Right hindlimb (tissue), 1 donor: ENCODE results near the gene GGA2.
A peak's percentile ranks its signal among the peaks of the same experiment; 100 is the strongest.
"Not testable (repeated sequence)": the region's sequence is repeated elsewhere in the genome, so short reads cannot be mapped to it uniquely, and the experiment has no call there.

Experiments used
- DNase-seq: peaks from one replicate; pipeline ENCODE4 v3.0.0-alpha.2; 2018

GGA2 gene, protein sequence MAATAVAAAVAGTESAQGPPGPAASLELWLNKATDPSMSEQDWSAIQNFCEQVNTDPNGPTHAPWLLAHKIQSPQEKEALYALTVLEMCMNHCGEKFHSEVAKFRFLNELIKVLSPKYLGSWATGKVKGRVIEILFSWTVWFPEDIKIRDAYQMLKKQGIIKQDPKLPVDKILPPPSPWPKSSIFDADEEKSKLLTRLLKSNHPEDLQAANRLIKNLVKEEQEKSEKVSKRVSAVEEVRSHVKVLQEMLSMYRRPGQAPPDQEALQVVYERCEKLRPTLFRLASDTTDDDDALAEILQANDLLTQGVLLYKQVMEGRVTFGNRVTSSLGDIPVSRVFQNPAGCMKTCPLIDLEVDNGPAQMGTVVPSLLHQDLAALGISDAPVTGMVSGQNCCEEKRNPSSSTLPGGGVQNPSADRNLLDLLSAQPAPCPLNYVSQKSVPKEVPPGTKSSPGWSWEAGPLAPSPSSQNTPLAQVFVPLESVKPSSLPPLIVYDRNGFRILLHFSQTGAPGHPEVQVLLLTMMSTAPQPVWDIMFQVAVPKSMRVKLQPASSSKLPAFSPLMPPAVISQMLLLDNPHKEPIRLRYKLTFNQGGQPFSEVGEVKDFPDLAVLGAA

DNA sequence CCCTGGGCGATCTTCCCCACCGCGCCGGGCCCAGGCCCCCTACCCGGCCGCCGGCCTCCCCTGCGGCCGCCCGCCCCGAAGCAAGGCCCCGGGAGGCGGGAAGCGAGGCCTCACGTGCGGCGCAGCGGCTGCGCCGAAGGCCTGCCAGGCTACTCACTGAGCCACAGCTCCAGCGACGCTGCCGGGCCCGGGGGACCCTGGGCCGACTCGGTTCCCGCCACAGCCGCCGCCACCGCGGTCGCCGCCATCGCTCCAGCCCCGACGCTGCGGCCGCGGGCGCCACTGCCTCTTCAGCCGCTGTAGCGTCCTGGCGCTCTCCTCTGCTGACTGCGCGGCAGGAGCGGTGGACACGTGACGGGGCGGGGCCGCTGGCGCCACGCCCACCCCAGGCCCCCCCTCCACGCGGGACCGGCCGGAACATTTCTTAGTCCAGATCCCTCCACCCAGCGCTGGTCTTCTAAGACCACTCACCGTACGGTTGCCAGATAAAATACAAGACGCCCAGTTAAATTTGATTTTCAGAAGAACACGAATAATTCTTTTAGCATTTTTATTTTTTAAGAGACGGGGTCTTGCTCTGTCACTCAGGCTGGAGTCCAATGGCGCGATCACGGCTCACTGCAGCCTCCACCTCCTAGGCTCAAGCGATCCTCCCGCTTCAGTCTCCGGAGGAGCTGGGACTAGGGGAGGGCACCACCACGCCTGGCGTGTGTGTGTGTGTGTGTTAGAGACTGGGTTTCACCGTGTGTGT, at the start of gene GGA2:
GGA2 (minus strand) TSS at position 331 of the 751 bp plus-strand sequence; CDS start at position 248, 83 bp downstream.
- peak; percentile 93 for DNase-seq

DNA sequence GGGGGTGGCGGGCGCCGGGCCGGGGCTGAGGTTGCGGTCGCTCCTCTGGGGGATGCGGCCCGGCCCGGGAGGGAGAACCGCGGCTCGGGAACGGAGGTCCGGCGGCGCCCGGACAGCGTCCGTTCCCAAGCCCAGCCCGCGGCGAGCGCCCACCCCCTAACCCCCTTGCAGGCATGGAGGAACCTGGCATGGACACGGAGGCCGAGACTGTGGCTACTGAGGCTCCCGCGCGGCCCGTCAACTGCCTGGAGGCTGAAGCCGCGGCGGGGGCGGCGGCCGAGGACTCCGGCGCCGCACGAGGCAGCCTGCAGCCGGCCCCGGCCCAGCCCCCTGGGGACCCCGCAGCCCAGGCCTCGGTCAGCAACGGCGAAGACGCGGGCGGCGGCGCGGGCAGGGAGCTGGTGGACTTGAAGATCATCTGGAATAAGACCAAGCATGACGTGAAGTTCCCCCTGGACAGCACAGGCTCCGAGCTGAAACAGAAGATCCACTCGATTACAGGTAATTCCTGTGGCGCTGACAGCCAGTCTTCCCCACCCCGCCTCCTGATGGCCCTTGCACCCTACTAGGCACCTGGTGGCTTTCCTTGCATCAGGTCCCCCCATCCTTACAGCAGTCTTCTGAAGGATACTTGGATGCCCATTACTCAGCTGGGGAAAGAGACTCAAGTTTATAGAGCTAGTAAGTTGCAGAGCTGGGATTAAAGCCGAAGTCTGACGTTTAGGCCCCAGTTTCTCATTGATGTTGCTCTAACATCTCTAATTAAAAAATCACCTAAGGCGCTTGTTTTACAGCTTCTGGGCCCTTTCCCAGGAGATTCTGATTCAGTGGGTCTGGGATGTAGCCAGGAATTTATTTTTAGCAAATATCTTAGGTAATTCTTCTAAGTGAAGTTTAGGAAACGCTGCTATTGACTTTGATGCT, 47.7 kb upstream of the GGA2 start:
- no peak for DNase-seq

DNA sequence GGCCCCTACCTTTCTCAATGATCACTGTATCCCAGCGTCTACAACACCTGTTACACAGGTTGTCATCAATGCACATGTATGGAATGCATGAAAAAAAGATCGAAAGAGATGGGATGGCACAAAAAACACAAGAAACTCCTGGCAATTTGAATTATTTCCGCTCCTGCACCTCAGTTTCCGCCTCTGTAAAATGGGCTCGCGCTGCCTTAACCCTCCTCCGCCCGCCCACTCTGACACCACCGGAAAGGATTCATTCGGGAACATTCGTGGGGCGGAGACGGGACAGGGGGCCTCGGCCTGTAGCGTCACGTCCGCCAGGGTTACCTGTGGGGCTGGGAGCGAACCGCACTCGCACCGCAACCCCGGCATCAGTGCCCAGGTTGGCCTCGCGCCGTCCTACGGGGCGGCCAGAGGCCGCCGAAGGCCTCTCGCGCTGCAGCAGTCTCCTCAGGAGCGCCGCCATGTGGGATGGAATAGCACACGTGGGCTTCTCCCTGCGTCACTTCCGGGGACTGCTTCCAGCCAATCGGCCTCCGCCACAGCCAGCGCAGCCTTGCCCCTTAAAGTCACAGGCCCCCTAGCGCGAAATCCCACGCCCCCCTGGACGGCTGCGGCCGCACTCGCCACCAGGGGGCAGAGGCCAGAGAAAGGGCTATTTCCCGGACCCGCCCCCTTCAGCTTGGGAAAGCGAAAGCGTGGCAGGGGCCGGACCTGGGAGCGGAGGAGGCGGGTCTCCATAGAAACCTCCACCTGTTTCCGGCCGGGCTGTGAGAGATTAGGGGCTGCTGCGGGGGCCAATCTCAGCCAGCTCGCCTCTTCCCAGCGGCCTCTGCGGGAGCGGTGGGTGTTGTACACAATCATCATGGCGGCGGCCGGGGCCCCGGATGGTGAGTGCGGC, 46.8 kb upstream of the GGA2 start, which contains the start of the genes EARS2 and UBFD1:
EARS2 (minus strand) TSS at position 470 of the 898 bp plus-strand sequence; CDS start at position 463, 7 bp downstream.
UBFD1 (plus strand) TSS at position 847 of the 898 bp plus-strand sequence; CDS start at position 863, 16 bp downstream.
- DNase-seq: peak; percentile 99

DNA sequence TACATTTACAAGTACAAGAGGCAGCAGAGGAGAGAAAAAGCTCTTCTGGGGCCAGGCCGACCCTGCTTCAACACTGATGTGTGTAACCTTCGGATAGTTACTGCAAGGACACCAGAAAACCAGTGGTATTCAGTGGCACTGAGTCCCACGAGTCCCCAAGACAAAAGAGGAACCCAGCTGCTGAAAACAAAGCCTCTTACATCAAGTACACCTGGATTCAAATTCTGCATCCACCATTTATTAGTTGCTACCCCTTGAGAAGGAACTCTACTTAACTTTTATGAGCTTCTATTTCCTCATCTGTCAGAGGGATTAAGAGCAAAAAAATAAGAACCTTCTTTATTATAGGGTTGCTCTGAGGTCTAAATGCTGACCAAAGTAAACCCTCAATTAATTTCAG, 44.2 kb upstream of the GGA2 start:
- DNase-seq: no peak

DNA sequence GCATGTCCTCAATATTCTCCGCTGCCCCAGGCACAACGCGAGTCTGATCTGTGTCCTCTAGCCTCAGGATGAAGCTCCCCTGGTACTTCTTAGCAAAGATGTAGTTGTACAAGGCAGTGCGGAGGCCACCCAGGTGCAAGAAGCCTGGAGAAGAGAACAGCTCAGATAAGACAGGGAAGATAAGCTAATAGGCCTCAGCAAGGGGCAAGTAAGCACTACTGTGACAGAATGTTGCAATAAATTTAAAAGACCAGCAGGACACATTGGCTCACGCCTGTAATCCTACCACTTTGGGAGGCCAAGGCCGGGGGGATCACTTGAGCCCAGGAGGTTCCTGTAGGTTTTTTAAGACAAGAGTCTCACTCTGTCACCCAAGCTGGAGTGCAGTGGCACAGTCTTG, 41.9 kb upstream of the GGA2 start:
- no peak for DNase-seq

DNA sequence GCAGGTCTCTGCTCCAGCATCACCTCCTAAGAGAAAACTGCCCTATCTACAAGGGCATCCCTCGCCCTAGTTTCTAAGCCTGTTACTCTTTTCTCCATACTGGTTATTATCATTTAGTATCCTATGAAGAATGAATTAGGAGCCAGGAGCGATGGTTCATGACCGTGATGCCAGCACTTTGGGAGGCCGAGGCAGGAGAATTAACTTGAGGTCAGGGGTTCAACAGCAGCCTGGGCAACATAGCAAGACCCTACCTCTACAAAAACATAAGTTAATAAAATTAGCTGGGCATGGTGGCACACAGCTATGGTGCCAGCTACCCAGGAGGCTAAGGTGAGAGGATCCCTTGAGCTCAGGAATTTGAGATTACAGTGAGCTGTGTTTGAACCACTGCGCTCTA, 39.6 kb upstream of the GGA2 start:
- DNase-seq: no peak

DNA sequence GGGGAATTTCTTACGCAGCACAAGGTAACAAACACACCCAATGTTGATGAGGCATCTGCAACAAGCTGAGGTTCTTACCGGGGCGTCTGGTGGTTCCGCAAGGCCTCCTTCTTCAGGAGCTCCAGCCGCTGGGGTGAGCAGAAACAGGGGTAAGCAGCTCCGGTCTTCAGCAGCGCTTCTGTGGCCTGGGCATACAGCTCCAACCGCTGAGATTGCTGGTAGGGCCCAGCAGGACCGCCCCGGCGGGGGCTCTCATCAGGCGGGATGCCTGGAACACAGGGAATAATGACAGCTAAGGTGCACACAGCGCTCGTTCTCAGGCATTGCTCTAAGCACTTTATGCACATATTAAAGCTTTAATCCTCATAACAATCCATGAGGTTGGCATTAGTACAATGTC, 34.1 kb upstream of the GGA2 start:
- DNase-seq: no peak

DNA sequence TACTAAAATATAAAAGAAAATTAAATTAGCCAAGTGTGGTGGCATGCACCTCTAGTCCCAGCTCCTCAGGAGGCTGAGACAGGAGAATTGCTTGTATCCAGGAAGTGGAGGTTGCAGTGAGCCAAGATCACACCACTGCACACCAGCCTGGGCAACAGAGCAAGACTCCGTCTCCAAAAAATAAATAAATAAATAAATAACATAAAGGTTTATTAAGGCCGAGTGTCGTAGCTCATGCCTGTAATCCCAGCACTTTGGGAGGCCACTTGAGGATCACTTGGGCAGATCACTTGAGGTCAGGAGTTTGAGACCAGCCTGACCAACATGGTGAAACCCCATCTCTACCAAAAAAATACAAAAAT, 30.5 kb upstream of the GGA2 start:
- DNase-seq: not testable (repeated sequence)

DNA sequence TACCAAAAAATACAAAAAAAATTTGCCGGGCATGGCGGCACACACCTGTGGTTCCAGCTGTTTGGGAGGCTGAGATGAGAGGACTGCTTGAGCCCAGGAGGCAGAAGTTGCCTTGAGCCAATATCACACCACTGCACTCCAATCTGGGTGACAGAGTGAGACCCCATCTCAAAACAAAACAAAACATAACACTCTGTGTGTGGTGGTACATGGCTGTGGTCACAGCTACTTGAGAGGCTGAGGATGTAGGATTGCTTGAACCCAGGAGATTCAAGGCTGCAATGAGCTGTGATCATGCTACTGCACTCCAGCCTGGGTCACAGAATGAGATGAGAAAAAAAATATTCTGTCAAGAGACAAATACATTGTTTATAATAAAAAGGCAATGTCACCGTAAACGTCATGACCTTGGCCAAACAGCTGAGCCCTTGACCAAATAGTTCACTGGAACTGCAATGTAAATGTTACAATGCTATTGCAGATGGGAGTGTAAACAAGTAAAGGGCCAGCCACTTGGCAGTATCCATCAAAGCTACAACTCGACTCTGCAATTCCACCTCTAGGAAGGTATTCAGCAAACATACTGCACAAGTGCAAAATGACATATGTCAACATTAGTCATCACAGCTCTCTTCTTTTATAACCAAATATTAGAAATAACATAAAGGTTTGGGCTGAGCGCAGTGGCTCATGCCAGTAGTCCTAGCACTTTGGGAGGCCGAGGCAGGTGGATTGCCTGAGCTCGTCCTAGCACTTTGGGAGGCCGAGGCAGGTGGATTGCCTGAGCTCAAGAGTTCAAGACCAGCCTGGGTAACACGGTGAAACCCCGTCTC, 29.9 kb upstream of the GGA2 start:
- DNase-seq: no peak

DNA sequence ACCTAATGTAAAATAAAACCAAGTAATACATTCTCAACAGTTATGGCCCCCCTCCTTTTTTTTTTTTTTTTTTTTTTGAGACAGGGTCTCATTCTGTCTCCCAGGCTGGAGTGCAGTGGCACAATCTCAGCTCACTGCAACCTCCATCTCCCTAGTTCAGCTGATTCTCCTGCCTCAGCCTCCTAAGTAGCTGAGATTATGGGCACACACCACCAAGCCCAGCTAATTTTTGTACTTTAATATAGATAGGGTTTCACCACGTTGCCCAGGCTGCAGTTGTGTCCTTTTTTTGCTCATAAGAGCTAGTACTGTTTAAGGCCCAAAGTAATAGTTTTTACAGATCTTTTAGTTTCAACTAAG, 28.6 kb upstream of the GGA2 start:
- no peak for DNase-seq

DNA sequence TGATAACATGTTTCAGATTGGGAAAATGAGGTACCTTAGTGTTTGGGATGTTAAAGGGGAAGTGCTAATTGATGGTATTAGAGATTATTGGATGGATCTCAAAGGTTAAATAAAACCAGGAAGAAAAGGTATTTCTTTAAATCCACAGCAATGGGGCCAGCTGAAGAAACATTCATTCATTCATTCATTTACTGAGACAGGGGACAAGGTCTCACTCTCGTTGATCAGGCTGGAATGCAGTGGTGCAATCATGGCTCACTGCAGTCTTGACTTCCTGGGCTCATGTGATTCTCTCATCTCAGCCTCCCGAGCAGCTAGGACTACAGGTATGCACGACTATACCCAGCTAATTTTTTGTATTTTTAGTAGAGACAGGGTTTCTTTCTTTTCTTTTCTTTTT, 27.1 kb upstream of the GGA2 start:
- DNase-seq: no peak

DNA sequence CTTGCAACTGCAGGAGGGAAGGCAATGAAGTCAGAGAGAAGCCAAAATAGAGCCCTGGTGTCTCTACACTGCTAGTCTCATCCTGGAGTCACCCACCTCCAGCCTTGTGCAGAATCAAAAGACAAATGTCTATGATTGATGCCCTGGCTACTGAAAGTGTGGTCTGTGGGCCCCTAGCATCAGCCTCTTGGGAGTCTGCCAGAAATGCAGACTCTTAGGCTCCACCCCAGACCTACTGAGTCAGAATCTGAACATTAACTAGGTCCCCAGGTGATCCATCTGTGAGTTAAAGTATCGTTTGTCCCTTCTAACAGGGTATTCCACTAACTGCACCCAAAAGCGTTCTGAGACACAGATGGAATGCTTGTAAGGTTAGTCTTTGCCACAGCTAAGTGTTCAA, 25.6 kb upstream of the GGA2 start:
- DNase-seq: no peak

DNA sequence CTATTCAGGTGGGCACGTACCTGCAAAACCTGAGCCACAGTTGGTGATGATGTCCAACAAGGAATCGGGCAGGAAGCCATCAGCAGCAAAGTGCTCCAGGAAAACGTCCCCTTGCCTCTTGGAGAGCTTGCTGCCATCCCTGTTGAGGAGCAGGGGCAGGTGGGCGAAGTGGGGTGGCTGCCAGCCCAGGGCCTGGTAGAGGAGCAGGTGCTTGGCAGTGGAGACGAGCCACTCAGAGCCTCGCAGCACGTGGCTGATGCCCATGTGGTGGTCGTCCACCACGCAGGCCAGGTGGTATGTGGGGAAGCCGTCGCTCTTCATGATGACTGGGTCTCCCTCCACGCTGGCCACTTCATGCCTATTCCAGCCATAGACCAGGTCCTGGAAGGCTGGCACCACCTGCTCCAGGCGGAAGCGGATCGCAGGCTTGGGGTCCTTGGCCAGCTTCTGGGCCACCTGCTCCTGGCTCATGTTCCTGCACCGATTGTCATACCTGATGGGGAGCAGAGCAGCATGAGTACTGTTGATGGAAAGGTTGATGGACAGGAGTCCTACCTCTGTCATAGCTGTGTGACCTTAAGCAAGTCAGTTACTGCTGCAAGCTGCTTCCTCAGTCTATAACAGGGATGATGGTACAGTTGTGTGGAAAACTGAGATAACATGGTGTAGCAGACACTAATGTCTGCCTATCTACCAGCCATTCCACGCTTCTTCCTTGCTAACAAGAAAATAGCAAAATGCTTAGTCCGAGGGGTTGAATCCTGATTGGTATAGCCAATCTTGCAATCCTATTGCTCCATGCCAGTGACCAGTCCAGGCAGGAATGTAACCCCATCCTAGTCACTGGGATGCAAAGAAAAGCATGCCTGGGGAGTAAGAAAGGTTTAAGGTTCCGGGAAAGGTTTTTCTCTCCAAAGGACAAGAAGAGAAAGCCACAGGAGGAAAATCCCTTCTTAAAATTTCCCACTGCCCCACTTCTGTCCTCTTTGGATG, 24.9 kb upstream of the GGA2 start:
- DNase-seq: peak; percentile 48

DNA sequence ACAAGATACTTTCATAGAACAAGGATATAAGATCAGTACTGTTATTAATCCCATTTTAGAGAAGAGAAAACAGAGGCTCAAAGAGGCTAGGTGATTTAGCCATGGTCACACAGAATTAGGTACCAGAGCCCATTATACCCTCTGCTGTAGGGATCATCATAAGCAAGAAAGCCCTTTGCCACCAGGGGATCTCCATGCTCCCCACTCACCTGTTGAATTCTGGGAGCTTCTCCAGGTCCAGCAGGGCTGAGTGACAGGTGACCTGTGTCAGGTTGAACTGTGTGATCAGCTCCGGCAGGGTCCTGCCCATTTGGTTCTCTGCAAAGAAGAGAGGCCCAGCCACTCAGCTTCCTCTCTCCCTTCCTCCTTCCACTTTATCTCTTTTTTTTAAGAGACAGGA, 22.2 kb upstream of the GGA2 start:
- no peak for DNase-seq

DNA sequence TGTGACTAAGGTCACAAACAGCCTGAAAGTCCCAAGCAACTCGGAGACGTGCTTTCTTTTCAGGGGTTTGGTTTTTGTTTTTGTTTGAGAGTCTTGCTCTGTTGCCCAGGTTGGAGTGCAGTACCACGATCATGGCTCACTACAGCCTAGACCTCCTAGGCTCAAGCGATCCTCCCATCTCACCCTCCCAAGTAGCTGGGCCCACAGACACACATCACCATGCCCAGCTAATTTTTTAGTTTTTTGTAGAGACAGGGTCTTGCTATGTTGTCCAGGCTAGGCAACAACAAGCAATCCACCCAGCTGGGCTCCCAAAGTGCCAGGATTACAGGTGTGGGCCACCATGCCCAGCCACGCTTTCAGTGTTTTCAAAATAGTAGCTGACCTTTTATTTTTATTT, 19.8 kb upstream of the GGA2 start:
- DNase-seq: no peak

DNA sequence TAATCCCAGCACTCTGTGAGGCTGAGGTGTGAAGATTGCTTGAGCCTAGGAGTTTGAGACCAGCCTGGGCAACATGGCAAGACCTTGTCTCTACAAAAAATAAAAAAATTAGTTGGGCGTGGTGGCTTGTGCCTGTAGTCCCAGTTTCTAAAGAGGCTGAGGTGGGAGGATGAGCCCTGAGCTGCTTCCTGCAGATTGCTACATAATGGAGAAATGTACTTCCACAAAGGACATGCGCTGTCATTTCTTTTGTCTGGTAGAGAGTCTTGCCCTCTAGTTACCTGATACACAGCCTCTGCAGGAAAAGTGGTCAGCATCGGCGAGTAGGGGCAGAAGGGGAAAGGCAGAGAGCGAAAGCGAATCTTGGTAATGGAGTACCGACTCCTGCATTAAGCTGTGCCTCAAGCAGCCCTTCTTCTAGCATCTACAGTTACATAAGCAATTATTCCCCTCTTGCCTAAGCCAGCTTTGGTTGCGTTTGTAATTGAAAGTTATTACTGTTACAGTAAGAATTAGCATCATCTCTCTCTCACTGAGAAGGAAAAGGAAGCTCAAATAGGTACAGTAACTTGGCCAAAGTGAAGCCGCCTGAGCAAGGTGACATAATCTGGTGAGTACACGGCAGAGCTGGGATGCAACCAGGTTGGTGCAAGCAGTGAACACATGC, 18.5 kb upstream of the GGA2 start:
- DNase-seq: no peak

DNA sequence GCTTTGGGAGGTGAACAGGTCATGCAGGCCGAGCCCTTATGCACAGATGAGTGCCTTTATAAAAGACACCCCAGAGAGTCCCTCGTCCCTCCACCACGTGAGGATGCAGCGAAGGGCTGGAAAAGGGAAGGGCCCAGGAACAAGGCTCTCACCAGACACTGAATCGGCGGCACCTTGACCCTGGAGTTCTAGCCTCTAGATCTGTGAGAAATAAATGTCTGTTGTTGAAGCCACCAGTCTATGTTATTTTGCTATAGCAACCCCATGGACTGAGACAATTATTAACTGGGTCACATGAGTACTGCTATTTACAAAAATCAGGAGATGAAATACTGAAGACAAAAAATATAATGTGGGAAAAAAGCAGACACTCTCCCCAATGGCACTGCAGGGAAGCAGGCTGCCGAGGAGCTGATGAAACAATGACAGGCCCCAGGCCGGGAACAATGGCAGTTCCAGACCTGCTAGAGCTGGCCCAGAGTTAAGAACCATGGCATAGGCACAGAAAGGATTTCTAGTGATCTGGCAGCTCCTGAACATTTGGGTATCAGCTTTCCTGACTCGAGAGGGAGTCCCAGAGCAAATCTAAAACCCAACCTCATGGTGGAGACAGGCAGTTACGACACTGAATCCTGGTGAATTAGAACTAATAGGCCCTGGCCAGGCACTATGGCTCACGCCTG, 17.8 kb upstream of the GGA2 start:
- DNase-seq: no peak

DNA sequence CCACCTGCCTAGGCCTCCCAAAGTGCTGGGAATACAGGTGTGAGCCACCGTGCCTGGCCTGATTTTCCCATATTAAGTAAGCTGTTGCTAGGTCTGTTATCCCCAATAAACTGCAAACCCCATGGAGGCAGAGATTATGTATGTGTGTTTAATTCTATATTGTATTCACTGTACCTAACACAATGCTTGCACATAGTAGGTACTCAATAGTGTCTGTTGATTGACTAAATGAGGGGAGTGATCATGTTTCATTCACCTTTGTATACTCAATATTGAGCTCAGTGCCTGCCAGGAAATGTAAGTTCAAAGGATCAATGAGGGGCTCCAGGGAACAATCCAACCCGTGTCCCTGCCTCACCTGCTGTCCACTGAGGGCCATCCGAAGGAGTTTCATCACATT, 14.6 kb upstream of the GGA2 start:
- no peak for DNase-seq
